HG02798 (cell line): Measurements from ENCODE around the gene MRM3.
"Not testable (repeated sequence)": the region's sequence is repeated elsewhere in the genome, so short reads cannot be mapped to it uniquely, and the experiment has no call there.

Experiments used
- ATAC-seq: cut with Tn5 transposase; IDR thresholded peaks from one replicate; pipeline ENCODE4 v1.9.1; 2021; ENCODE audit warnings: mild to moderate bottlenecking; ENCODE audit not compliant: unreplicated experiment, poor library complexity

Gene MRM3, protein sequence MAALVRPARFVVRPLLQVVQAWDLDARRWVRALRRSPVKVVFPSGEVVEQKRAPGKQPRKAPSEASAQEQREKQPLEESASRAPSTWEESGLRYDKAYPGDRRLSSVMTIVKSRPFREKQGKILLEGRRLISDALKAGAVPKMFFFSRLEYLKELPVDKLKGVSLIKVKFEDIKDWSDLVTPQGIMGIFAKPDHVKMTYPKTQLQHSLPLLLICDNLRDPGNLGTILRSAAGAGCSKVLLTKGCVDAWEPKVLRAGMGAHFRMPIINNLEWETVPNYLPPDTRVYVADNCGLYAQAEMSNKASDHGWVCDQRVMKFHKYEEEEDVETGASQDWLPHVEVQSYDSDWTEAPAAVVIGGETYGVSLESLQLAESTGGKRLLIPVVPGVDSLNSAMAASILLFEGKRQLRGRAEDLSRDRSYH

DNA sequence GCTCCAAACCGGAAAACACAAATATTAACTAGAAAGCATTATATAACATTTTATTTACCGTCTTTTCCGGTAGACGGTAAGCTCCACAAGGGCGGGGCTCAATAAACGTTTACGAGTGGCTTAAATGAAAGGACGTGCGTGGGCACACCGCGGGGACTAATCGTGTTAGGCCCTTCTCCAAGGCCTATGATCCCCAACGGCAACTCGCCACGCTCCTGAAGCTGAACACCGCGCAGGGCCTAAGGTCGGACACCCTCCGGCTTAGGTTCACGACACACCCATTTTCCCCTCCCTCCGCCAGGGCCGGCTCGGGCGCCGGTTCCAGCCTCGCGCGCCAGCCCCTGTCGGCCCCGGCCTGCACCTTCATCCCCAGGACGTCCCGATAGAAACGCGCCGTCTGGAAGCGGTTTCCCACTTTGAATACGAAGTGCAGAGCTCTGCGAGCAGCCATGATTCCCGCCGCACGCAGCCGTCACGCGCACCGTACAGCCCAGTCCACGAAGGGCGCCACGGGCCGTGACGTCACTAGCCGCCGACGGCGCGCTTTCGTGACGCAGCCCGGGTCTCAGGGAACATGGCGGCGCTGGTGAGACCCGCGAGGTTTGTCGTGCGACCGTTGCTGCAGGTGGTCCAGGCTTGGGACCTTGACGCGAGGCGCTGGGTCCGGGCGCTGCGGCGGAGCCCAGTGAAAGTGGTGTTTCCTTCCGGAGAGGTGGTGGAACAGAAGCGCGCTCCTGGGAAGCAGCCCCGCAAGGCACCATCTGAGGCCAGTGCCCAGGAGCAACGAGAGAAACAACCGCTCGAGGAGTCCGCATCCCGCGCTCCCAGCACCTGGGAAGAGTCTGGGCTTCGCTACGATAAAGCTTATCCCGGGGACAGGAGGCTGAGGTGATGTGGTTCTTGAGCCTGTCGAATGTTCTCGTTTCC is at the start of gene MRM3, which contains the start of gene GLOD4:
MRM3 (plus strand) TSS at position 549 of the 927 bp plus-strand sequence; CDS start at position 575, 26 bp downstream.
GLOD4 (minus strand) TSS at position 476 of the 927 bp plus-strand sequence; CDS start at position 451, 25 bp downstream.
- peak; percentile 94 for ATAC-seq

DNA sequence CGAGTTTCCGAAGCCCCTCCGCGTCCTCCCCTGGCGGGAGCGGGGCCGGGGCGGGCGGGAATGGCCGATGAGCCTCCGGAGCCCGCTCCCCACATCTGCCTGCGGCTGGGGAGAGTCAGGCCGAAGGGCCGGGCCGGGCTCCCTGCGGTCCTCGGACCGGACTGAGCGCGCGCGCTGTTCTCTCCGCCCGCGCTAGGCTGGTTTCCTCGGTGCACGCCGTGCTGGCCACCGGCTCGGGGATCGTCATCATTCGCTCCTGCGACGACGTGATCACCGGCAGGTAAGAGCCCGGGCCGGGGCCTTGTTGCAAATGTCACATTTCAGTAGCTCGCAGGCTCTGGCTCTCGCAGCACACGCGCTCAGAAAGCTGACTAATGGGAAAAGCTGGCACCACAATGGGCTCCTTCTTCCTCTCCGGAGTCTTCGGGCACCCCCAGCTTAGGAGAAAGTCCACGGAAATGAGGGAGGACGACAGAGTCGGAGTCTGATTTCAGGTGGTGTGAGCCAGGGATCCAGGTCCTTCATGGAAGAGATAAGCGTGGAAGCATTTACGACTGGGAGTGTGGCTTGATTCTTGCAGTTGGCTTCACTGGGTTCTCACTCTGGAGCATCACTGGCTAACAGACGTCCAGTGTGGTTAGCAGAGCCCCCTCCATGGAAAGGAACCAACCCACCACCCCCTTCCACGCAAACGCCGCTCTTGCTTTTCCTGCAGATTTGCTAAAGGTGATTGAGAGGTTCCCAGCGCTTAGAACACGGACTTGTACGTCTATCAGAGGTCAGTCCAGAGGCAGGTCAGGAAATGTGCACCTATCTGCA is 49.0 kb upstream of the MRM3 start:
- peak; percentile 32 for ATAC-seq

DNA sequence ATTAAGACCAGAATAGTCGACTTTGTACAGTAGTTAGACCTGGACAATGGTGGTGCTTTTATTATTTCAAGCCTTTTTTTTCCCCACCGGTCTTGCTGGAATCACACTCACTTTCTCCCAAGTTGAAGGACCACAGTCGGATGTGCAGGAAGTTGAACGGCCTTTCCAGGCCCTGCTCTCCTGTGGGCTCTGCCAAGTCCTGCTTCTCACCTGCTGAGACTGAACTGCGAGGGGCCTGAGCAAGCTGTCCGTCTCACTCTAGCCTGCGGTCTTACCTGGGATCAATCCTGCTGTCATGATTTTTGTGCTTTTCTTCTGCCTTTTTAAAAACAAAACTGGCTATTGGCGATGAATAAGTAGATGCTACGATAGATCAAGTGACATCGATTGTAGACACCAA is 48.4 kb upstream of the MRM3 start:
- no peak for ATAC-seq

DNA sequence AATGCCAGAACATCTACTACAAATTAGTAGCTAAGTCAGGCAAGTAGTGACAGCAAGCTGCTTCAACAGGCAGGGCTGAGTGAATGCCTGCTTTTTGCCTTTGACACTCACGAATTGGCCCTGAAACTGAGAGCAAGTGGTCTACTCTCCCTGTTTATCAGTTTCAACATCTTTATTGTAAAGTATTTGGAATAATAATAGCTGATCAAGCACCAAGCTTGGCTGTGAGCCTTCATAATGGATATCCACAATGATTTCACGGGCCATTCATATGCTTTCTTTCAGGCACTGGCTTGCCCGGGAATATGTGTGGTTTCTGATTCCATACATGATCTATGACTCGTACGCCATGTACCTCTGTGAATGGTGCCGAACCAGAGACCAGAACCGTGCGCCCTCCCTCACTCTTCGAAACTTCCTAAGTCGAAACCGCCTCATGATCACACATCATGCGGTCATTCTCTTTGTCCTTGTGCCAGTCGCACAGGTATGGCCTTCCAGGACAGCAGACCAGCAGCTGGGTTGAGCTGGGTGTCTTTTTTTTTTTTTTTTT is 44.5 kb upstream of the MRM3 start:
- ATAC-seq: no peak

DNA sequence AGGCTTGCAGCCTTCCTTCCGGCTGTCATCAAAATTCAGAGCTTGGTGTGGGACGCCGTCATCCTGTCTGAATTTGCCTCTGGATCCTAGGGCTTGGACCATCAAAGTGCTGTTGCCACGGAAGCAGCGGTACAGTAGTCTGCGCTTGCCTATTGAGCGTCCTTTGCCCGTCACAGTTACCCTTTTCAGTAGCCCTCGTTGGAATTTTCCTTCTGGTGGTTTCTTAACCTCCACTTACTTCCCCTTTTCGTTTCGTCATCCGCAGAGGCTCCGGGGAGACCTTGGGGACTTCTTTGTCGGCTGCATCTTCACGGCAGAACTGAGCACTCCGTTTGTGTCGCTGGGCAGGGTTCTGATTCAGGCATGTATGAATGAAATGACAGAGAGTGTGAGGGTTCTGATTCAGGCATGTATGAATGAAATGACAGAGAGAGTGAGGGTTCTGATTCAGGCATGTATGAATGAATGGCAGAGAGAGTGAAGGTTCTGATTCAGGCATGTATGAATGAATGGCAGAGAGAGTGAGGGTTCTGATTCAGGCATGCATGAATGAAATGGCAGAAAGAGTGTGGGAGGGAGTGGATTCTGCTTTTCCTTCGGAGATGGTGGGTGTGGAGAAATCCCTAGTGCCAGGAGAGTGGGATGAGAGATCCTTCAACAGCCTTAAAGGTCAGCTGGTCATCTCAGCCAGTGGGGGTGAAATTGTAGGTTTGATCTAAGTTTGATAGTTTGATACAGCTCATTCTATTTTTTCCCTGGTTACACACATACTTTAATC is 41.7 kb upstream of the MRM3 start:
- peak; percentile 83 for ATAC-seq

DNA sequence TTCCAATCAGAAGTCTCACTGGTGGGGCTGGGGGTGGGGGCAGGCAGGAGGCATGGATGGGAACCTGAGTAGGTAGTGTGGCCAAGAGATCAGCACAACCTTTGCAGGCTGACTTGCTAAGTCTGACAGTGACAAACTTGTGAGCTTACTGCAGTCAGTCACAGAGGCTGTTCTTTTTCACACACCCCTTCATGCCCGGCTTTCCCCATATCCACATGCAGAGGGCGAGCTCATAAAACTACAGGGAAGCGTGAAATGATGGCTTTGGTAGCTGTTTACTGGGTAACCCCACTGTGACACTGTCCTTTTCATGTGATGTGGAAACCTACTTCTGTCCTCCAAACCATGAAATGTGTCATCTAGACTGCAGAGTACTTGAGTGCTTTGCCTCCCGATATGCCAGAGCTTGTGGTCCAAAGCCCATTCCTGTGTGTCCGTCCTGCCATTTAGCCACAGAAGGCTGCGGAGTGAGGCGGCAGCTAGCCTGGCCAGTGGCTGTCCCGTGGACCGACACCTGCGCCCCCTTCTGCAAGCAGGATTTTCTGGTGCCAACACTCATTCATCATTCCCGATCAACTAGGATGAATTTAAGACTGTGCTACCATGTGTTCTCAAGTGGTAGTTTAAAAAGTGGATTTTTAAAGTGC is 39.9 kb upstream of the MRM3 start:
- no peak for ATAC-seq

DNA sequence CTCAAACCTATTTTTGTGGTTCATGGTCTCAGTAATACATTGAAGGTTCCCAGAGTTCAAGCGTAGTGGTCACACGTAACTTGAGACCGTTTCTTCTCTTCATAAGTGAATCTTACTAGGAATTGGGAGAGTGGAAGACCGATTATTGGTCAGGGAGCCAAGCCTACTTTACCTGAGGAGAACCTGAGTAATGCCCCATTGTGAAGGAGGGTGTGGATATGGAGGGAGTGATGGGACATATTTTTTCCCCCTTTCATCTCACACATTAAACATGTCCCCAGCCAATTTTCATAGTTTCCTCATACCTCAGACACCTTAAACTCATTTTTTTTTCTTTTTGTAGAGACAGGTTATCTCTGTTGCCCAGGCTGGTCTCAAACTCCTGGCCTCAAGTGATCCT is 39.0 kb upstream of the MRM3 start:
- no peak for ATAC-seq

DNA sequence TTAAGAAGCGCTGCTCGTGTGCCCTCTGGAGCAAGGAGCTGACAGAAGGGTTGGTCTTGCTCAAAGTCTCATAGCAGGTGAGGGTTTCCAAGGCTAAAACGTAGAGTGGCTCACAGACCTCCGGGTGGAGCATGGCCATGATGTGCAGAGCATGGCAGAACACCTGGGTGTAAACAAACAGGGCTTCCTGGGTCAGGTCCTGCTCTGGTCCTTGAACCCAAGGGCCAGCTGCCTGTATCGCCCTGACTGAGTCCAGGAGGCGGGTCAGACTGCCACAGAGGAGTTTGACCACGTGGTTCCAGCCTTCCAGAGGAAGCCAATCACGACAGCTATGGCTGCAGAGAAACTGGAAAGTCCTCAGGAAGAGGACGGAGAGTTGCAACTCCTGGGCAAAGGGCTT is 37.2 kb upstream of the MRM3 start:
- no peak for ATAC-seq

DNA sequence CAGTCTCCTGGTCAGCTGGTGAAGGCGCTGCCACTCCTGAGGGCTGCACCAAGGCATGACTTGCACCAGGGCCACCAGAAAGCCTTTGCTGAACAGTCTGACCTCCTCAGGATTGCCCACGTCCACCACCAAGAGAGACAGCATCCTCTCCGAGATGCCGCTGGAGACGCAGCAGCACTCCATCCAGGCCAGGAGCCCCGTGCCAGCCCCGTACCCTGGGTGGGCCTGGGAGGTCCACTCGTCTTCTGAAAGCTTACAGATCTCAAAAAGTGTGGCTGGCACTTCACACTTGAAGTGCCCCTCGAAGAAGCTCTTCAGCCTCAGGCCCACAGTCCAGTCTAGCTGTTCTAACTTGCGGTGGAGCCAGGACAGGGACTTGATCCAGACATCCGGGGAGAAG is 36.7 kb upstream of the MRM3 start:
- no peak for ATAC-seq

DNA sequence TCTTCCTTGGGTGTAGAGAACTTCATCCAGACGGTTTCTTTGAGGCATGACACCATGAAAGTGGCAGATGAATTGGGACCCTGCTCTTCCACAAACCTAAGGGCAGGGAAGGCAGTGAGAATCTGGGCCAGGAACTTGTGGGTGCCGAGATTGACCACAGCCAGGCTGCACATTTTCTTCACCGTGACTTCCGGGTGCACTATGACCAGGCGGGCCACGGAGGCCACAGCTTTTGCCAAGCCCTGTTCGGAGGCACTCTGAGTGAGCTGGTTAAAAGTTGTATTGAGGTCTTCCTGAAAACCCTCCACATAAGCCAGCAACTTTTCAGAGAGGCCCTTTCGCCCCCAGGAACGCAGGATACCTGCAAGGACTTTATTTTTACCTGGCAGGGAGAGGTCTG is 36.0 kb upstream of the MRM3 start:
- ATAC-seq: no peak

DNA sequence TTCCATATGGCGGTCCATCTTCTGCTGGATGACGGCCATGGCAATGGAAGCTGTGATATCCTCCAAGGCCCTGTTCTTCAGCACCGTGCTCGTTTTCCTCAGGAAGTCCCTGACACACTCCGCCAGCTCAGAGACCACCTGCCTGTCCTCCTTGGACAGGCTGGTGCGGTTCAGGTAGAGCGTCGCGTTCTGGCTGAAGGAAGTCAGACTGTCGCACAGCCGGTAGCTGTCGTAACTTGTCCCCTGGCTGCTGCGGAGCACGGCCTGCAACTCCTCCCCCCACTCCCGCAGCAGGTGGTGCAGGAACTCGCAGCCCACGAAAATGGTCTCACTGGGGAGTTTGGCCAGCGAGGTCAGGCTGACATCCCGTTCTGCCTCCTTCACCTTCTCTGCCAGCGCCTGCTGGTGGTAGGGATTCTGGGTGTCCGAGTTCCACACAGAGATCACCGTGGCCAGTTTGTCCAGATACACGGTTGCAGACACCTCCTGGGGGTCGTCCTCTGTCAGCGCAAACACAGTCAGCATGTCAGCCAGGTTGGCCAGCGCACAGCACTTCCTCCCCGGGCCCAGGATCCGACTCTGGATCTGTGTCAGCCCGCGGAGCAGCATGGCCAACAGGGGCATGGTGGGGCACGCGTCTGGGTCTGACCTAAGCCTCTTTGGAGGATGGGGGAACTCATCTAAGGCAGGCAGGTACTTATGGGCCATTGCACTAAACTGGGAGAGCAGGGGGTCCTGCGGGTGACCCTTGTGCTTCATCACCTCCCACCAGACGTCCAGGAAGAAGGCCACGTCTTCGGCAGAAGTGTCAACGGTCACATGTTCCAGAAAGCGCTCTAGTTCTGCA is 35.1 kb upstream of the MRM3 start:
- ATAC-seq: no peak

DNA sequence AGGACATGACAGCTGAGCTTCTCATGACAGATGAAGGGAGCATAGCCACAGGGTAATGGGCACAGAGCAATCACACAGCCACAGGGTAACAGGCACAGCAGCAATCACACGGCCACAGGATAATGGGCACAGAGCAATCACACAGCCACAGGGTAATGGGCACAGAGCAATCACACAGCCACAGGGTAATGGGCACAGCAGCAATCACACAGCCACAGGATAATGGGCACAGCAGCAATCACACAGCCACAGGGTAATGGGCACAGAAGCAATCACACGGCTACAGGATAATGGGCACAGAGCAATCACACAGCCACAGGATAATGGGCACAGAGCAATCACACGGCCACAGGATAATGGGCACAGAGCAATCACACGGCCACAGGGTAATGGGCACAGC is 33.5 kb upstream of the MRM3 start:
- not testable (repeated sequence) for ATAC-seq

DNA sequence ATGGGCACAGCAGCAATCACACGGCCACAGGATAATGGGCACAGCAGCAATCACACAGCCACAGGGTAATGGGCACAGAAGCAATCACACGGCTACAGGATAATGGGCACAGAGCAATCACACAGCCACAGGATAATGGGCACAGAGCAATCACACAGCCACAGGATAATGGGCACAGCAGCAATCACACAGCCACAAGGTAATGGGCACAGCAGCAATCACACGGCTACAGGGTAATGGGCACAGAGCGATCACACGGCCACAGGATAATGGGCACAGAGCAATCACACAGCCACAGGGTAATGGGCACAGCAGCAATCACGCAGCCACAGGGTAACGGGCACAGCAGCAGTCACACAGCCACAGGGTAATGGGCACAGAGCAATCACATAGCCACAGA is 32.8 kb upstream of the MRM3 start:
- ATAC-seq: not testable (repeated sequence)

DNA sequence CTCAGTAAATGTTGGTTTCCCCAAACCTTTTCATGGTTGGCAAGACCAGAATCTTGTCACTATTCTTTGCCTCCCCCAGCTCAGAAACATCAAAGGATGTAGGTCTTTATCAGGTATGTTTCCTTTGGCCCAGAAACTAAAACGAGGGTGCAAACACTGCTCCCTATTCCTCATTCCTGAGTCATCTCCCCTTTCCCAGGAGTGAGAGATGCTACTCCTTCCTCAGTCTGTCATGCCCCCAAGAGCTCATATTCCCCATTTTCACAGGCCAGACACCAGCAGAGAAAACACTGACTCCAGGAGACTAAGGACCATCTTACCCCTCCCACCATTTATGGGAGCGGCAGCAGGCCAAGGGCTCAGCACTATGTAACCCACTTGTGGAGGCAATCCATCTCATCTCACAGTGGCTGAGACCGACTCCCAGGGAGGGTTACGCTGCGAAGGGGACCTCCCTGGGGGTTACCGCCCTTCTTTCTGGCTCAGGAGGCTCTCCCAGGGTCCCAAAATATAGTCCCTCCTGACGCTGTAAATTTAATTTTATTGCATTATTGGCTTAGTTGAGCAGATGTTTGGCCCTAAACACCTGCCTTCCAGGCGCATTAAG is 31.6 kb upstream of the MRM3 start:
- no peak for ATAC-seq

DNA sequence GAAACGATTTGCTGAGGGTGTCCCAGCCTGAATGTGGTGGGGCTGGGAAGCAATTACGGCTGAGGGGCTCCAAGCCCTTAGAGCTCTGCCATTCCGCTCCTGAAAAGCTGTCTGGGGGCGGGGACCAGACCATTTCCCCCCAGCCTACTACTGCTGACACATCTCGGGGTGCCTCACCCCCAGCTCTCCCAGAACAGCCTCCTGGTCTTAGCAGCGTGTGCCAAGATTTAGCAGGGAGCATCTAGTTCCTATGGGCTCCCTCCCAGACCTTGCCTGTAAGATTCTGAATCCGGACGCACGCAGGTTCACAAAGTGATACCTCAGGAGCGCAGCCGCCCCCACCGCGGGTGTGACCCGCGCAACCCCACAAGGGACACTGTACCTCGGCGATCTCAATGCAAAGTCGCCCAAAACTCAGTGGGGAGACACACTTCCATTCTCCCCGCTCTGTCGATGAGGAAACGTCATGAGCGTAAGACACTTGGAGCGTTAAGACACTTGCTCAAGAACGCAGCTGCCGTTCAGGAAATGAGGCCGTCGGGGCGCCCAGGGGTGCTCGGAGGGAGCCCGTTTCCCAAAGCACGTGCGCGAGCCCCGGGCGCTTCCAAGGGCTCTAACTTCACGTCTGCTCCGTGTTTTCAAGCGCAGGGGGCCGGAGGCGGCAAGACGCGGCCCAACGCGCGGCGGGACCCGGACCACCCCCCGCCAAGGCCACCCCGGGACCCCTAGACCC is 30.7 kb upstream of the MRM3 start:
- peak; percentile 19 for ATAC-seq

DNA sequence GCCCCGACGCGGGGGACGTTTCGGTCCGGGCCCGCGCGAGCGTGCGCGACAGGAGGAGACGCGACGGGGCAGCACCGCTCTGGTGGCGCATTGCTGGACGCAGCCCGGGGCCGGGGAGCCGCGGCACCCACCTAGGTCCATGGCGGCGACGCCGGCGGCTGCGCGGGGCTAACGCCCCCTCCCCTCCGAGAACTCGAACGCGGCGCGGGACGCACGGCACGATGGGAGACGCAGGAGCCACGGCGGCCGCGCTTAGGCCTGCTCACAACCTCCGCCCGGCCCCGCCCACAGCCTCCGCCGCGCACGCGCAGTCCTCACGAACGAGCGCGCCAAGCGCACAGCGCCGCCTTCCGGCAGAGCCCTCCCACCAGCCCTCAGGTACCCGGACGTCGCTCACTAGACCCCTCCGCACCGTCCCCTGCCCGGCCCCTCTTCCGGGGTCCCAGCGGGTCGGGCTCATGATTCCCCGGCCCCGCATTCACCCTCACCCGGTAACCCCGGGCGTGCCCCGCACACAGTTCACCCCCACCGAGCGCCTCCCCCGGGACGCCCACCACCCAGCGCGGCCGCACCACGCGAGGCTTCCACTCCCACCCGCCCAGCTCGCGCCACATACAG is 30.0 kb upstream of the MRM3 start, which contains the start of gene GEMIN4:
GEMIN4 (minus strand) TSS at position 263 of the 618 bp plus-strand sequence; CDS start at position 141, 122 bp downstream.
- peak; percentile 92 for ATAC-seq
